ENCODE results near the gene BRI3.

GRCh38 chr7:98265841-98266271 lies 15.6 kb upstream of the BRI3 start:
- TF ChIP-seq EP300 (IDR thresholded peaks at IDR 0.05) (no peak), CTCF (IDR thresholded peaks at IDR 0.05) (no peak)

All from suprapubic skin (tissue), 3 donors.